GM21367 (cell line): ENCODE results near the gene PPP2R5A.
"Not testable (repeated sequence)": the region's sequence is repeated elsewhere in the genome, so short reads cannot be mapped to it uniquely, and the experiment has no call there.

Experiments
- ATAC-seq: cut with Tn5 transposase; IDR thresholded peaks from one replicate; pipeline ENCODE4 v1.9.1; 2021; ENCODE audit not compliant: unreplicated experiment

Gene PPP2R5A

DNA sequence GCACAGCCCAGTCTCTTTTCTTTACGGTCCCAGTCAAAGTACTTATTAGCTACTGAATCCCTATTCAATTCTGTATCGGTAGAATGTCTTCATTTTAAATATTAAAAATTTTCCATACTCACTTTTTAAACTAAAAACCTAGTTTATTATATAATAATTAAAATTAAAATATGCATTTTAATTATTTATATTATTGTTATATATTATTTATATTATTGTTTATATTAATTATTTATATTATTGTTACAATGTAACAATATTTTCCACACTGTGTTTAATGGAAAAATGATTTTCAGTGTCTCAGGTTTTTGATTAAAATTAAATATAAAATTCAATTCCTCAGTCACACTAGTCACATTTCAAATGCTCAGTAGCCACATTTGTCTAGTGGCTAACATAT is 18.2 kb upstream of the PPP2R5A start:
- no peak for ATAC-seq

GRCh38 chr1:212267460-212267859 is 17.8 kb upstream of the PPP2R5A start:
- no peak for ATAC-seq

DNA sequence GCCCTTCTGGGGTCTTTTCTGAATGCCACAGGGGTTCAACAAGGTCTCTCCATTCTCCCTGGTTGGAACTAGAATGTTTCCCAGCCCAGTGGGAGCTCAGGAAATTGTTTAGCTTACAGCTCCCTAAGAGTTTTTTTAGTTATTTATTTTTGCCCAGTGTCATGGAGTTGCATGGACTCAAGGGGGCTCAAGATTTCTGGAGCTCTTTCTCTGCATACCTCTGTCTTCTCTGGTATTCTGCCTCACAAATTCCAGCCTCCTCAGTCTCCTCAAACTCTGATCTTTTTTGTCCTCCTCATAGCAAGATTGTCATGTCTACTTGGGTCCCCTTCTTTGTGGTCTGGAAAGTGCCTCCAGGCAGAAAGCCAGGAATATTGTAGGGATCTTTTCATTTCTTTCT is 15.9 kb upstream of the PPP2R5A start:
- ATAC-seq, result no peak

- no peak for ATAC-seq
These were observed 14.6 kb upstream of the PPP2R5A start for GRCh38 chr1:212270564-212270963.

DNA sequence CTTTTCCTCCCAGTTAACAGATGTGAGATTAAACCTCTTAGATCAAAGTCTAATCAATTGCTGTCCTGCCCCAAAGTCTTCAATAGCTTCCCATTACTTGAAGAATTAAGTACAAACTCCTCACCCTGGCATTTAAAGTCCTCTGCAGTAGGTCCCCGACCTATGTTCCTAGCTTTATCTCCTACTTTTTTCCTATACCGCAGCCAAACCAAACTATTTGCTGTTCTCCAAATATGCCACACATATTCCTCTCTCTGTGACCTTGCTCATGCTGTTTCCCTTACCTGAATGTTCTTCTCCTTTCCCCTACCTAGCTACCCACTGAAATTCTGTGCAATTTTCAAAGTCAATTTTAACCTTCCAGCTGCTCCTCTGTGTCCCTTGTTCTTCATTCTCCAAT is 14.0 kb upstream of the PPP2R5A start:
- no peak for ATAC-seq

- ATAC-seq, result no peak
These were observed 13.3 kb upstream of the PPP2R5A start for GRCh38 chr1:212271823-212272485.

DNA sequence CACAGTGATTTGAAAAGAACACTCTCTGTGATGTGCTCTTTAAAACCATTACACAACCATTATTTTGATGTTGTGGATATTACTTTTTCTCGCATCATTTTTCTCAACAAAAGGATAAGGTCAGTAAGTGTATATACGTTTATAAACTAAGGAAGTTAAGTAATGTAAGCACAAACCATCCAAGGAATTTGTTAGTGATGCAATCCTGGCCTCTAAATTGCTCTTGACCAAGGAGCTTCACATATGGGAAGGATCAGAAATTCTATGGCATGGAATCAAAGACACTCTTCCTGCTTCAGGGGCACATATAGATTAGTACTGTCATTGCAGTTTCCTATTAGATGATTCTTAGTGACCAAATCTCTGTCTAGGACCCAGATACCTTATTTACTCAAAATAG is 3.6 kb upstream of the PPP2R5A start:
- ATAC-seq, result no peak

GRCh38 chr1:212283741-212284140 is 1.5 kb upstream of the PPP2R5A start:
- ATAC-seq, result no peak

DNA sequence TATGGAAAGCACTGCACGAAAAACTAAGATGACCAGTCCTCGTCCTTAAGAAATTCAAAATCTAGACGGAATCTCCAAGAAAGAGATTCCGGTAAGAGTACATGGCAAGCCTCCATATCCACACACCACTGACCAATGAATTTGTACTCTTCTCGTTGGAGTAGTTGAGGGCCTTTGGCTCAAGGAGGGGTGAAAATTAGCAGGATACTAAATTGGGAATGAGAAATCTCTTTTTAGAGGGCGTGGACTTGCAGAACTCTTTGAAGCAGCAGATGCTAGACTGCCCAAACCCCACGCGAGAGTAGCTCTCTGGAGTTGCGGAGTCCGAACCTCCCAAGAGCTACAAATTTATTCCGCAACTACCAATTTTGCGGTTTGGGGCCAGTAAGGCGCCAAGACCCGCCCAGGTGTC is 872 bp upstream of the PPP2R5A start:
- ATAC-seq, result no peak

- peak; percentile 7 for ATAC-seq
These were observed 710 bp downstream of the PPP2R5A start for GRCh38 chr1:212285685-212286555.

DNA sequence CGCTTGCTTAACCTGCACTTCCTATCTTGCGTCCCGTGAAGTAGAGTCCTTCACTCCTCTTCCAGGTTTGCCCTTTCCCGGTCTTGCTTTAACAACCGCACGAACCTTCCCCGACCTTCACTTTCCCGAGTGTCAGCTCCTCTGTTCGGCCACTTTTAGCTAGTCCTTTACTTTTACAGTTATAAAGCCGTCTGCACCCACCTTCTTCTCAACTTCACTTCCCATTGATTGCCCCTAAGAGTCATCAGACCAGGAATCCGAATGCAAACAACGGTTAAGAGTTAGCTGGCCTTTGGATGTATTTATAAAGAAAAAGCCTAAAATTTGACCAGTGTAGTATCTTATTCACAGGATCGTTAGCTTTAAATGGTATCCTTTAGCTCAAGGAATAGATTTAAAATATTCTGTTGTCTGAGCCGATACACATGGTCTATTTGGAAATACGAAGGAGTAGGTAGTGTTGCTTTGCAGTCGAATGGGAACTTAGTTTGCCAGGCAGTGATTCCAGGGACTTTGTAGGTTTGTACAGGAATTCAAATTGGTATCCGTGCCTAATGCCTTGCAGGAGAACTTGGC is 1.4 kb downstream of the PPP2R5A start:
- no peak for ATAC-seq

DNA sequence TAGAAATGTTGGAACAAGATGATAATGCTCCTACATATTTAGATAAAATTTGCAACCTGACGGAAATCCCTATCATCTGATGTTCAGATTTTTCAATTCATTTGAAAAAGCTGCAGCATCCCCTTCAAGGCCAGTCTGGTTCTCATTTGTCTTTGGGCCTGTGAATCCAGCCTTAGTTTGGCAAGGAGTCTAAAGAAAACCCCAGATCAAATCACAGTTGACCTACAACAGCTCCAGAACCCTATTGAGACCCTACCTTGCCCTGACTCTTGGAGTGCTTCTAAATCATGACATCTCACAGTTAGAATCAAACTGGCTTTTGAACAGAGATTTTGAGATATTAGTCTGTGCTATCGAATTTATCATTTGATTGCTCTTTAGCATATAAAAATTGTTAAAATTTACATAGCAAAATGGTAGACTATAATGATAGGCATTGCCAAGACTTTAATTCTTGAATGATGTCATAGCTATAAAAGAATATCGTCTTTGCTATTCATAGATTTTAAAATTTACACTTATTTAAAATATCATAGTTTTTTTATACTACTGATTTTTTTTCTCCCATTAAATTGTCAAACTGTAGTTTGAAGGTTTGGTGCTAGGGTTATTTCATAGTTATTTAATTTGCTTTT is 2.2 kb downstream of the PPP2R5A start:
- no peak for ATAC-seq

- ATAC-seq, result not testable (repeated sequence)
These were observed 2.8 kb downstream of the PPP2R5A start for GRCh38 chr1:212287995-212288394.

- no peak for ATAC-seq
These were observed 3.4 kb downstream of the PPP2R5A start for GRCh38 chr1:212288615-212289014.

- no peak for ATAC-seq
These were observed 4.3 kb downstream of the PPP2R5A start for GRCh38 chr1:212289262-212290077.

GRCh38 chr1:212290608-212291007 is 5.4 kb downstream of the PPP2R5A start:
- no peak for ATAC-seq

DNA sequence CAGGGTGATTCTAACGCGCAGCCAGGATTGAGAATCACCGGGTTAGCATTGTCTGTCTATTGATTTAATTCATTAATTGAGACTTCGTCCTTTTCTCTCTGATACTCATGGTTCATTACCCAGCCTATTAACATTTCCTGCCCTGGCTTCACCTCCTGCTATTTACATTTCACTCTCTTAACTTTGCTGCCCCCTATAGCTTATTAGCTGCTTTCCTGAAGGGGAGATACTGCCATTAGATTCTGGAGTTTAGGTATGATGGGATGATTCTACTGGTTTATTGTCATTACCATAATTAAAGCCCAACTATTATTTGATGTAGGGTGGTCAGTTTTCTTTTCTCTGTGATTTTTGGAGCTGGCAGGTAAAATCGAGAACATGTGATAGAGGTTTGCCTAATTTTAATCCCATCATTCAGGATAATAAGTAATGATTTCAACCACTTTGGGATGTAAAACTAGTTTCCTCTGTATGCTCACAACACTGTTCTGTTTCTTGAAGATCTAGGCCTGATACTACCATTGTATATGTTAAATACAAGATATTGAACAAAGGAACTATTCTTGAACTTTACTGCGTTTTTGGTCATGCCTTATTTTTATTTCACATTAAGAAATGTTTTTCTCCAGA is 6.4 kb downstream of the PPP2R5A start:
- peak; percentile 53 for ATAC-seq

DNA sequence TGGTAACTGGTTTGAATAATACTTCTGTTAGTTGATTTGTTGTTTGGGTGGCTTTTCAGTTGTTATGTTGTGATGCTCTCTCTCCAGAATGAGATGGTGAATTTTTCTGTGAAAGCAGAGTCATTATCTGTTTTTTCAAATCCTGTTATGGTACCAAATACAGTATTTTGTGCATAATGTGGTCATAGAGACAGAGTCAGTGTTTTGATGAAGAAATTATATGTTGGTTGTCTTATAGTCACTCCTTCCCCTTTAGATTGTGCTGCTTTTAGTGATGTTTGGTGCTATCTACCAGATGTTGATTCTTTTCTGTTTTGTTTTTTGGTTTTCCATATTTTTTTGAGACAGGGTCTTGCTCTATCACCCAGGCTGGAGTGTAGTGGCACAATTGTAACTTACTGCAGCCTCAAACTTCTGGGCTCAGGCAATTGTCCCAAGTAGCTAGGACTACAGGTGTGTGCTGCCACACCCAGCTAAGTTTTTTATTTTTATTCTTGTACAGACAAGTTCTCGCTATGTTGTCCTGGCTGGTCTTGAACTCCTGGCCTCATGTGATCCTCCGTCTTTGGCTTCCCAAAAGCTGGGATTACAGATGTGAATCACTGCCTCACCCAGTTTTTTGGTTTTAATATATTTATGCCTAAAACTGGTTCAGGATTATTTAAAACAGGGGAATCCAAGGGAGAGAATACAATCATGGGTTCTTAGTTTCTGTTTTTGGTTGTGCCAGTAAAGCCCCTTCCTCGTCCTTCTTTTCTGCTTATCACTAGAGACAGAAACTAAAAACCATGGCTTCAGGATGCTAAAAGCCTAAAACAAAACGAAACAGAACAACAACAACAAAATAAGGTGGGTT is 7.3 kb downstream of the PPP2R5A start:
- ATAC-seq, result no peak

- ATAC-seq, result no peak
These were observed 8.4 kb downstream of the PPP2R5A start for GRCh38 chr1:212293579-212293978.
